Stimulated activated CD8-positive, alpha-beta memory T cell treated with anti-CD3 and anti-CD28 coated beads, Interleukin-12 subunit alpha, Interleukin-12 subunit beta, amount 100 ng/mL, for 4 hours (primary cell): ENCODE measurements around the gene FBXO7.

Experiments
- DNase-seq: peaks from one replicate; pipeline ENCODE4 v3.0.0-alpha.2; 2020; ENCODE audit warnings: low read depth

Gene FBXO7

DNA sequence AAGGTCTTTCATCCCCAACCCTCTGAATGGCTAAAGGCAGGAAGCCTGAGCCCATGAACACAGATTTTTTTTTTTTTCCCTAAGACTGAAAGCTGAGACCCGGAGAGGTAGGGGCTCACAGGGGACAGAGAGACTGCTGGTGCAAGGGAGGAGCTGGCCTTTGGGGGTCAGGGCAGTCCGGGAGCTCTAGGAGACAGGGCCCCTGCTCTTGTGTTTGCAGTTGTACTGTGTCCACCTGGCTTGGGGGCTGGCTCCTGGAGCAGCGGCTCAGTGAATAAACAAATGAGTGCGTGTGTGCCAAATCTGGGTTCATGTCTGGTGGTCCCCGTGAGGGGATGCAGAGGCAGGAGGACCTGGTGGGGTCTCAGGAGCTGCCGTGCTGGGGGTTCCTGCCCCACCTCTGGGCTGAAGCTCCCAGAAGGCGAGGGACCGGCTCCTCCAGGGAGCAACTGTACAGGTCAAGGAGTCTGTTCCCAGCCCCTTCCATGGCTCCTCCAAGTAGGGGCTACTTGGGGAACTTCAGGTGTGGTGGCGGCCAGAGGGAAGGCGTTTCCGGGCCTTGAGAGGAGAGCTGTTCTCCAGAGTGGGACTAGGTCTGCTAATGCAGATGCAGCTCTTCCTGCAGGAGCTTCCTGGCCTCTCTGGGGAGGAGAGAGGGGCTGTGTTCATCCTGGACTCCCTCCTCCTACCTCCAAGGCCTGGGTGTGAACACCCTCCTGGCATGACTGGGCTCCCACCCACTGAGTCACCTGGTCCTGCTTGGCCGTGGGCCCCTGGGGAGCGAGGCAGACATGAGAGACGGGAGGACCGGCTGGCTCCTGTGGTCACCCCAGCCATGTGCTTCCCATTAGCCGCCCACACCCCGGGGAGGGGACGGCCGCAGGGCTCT is 57.6 kb downstream of the FBXO7 start:
- DNase-seq = no peak

GRCh38 chr22:32532820-32533128 is 58.2 kb downstream of the FBXO7 start:
- no peak for DNase-seq

DNA sequence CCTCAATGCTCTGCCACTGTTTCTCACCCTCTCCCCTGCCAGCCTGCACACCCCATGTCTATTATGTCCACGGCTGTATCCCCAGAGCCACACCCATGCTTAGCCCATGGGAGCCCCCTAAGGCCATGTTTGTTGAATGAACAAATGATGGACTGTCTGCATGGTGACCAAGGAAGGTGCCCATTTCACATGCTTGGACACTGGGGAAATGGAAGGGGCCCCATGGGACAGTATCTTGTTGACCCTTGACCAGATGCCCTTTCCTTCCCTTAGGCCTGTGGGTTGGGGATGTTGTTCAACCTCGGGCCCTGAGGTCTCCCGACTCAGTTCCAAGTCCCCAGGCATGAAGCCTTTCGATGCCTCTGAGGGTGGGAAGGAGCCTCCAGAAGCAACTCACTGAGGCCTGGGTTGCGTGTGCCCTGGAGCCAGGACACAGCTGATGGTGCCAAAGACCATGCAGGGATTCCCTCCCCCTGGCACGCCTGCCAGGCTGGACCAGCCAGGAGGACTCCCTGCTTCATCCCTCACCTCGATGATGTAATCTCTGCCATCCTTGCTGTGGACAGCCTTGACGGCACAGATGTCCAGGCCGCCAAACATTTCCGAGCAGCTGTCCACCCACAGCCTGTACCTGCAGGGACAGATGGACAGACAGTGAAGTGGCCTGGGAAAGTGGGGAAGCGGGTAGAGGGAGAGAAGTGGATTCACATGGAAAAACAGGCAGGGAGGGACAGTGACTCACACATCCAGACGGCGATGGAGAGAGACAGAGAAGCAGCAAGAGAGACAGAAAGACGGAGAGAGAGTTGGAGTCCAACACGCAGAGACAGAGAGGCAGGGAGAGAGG is 58.9 kb downstream of the FBXO7 start:
- no peak for DNase-seq

GRCh38 chr22:32534252-32535235 is 59.9 kb downstream of the FBXO7 start:
- no peak for DNase-seq

GRCh38 chr22:32535531-32536190 is 61.0 kb downstream of the FBXO7 start:
- DNase-seq = no peak

DNA sequence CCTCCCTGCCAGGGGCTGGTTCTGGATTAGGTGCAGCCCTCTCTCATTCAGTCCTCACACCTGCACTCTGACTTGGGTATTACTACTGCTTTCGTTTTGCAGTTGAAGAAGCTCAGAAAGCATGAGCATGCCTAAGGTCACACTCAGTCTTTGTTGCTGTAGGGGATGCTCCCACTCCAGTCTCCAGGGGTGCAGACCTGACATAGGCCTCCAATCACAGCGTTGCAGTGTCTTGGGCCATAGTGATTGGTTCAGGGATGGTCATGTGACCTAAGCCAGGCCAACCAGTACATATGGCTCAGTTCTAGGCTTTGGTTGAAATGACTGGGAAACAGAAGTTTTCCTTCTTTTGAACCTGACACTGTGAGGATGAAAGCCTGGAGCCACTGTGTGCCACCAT is 61.7 kb downstream of the FBXO7 start:
- no peak for DNase-seq

GRCh38 chr22:32538521-32538920 is 63.9 kb downstream of the FBXO7 start:
- DNase-seq = no peak

DNA sequence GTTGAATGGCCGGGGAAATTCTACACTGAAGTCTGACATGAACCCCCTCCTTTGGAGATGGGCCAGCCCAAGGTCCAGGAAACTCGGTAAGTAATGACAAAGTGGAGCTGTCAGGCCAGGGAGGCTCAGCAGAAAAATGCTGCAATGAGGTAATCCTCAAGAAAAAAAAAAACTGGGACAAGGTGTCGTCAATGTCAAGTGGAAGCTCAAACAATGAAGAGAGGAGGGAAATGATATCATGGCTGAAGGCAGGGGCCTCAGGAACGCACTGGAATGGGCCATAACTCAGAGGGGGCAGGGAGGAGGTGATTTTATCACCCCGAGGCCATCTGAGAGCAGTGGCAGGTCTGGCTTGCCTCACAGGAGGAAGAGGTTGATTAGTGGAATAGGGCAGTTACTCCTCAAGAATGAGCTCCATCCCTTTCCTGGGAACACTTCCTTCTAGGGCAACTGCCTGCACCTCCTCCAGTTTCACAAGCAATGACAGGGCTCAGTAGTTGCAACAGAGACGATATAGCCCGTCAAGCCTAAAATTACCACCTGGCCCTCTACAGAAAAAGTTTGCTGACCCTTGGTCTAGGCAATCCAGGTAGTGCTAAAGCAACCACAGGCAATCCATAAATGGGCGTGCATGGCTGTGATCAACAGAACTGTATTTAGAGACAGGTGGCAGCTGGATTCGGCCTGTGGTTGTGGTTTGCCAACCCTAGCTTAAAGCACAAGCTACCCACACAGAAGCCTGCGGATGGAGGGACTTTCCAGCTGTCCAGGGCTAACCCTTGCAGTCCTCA is 65.2 kb downstream of the FBXO7 start:
- DNase-seq = no peak

DNA sequence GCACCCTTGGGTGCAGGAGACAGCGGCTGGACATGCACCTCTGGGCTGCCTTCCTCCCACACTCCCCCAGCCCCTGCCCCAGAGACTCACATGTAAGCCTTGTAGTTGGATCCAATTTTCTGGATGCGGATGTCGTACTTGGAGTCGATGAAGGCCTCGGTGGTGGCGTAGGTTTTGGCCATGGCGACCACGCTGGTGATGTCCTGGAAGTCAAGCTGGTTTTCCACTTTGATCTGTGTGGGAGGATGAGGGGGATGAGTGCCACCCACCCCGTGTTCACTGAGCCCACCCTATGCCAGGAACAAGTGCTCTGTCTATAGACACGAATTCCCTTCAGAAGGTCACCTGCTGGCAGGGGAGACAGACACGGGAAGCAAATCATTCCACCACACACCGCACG is 66.9 kb downstream of the FBXO7 start:
- DNase-seq = no peak

- DNase-seq = no peak
Measured at GRCh38 chr22:32542066-32542676, 67.6 kb downstream of the FBXO7 start.

DNA sequence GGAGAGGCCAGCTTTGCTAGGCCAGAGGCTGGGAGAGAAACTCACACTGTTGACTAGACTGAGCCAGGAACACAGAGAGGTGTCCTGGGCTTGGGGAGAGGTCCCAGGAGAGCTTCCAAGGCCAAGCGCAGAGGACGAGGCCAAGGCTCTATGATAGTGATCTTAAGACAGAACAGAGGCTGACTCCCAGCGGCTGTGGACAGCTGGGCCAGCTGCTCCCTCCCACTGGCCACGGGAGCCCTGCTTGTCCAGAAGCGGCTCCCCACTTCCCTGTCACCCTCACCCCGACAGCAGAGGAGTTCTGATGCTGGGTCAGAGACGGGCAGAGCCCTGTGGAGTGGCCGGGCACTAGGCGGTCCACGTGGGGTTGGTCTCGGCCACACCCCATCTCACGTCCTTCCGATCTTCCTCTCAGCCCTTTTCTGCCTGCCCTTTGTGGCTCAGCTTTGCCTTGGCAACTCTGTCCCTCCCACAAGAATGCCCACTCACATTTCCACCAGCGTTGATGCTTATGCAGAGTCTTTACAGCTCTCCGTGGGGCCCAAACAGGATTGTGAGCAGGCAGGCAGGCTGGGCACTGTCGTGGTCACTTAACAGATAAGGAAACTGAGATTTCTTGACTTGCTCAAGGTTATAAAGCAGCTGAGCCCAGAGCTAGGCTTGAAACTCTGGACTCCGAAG is 68.2 kb downstream of the FBXO7 start:
- DNase-seq = no peak

- DNase-seq = no peak
Measured at GRCh38 chr22:32544953-32545558, 70.4 kb downstream of the FBXO7 start.

GRCh38 chr22:32545801-32546200 is 71.2 kb downstream of the FBXO7 start:
- DNase-seq = no peak

DNA sequence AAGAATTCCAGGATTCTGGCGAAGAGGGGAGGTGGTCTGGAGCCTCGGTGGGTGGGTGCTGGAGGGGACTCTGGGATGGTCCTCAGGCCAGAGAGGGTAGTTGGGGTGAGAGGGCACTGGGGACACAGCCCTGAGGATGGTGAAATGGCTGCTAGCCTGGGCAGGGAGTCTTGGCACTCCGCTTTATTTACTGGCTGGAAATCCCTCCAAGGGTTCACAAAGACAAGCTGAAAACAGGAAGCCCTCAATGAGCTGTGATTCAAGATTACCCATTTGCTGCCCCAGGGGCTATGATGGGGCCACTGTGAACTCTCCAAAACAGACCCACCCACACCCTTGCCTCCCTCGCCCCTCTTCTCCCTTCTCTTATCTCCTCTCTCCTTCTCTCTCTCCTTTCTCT is 71.9 kb downstream of the FBXO7 start:
- no peak for DNase-seq

DNA sequence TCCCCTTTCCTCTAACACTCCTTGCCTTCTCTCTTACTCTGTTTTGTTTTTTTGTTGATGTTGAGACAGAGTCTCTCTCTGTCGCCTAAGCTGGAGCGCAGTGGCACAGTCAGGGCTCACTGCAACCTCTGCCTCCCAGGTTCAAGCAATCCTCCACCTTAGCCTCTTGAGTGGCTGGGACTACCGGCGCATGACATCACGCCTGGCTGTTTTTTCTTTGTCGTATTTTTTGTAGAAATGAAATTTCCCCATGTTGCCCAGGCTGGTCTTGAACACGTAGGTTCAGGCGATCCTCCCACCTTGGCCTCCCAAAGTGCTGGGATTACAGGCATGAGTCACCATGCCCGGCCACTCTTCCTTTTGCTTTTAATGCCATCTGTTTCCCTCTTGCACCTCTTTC is 72.3 kb downstream of the FBXO7 start:
- DNase-seq = no peak

- no peak for DNase-seq
Measured at GRCh38 chr22:32548039-32548438, 73.4 kb downstream of the FBXO7 start.
